Activated T-cell treated with anti-CD3 and anti-CD28 coated beads, Interleukin-2, amount 50 U/mL, for 4 hours (primary cell): Measurements from ENCODE around the gene NHS. TPM values are rescaled to one million over a fixed set of nuclear protein-coding genes. Genes with fewer than 3 reads are reported as not detected.
A peak's percentile ranks its signal among the peaks of the same experiment; 100 is the strongest.

Source experiments
- ATAC-seq, 2 donors: fragments of 200-7000 bp; cut with Tn5 transposase; one replicate each; pipeline ENCODE4 v1.10.0; 2021
- DNase-seq: peaks from one replicate; pipeline ENCODE4 v3.0.0-alpha.2; 2020
- H3K27me3 Mint-ChIP-seq: one replicate; pipeline ENCODE4 v1.8.0; 2021; ENCODE audit warnings: low read depth, mixed read lengths
- H3K36me3 Mint-ChIP-seq: one replicate; pipeline ENCODE4 v1.8.0; 2022; ENCODE audit warnings: mixed read lengths; ENCODE audit not compliant: insufficient read depth
- H3K4me1 Mint-ChIP-seq: one replicate; pipeline ENCODE4 v1.8.0; 2021; ENCODE audit warnings: low read depth, mixed read lengths
- H3K4me3 Mint-ChIP-seq: one replicate; pipeline ENCODE4 v1.8.0; 2021; ENCODE audit warnings: mild to moderate bottlenecking, moderate library complexity, mixed read lengths
- H3K9me3 Mint-ChIP-seq: one replicate; pipeline ENCODE4 v1.8.0; 2021; ENCODE audit warnings: mixed read lengths
- total RNA-seq, 3 donors: library from RNA; stranded (reverse); gene quantifications; one replicate each; pipeline ENCODE4 v1.2.1, GENCODE V29; 2021

NHS gene
- total RNA-seq, 3 donors from 2014 or later, result 2.3 to 7.7 (median 7.5) TPM

GRCh38 chrX:17748684-17749083 lies 373.7 kb downstream of the NHS start:
- Mint-ChIP-seq H3K9me3 (no peaks in the 10 kb centered on the region), H3K27me3 (no peaks in the 10 kb centered on the region)

GRCh38 chrX:17750436-17750835 lies 375.4 kb downstream of the NHS start:
- Mint-ChIP-seq H3K4me1 (no peaks in the 10 kb centered on the region), H3K4me3 (no peak overlapping the region), H3K9me3 (no peaks in the 10 kb centered on the region), H3K27me3 (no peaks in the 10 kb centered on the region), H3K36me3 (no peaks in the 10 kb centered on the region)
- no peak for ATAC-seq
- no peak for DNase-seq

More at GRCh38 chrX:17748684-17749083, 373.7 kb downstream of the NHS start:
- H3K4me3 Mint-ChIP-seq, result no peak overlapping the region
- H3K36me3 Mint-ChIP-seq, result no peaks in the 10 kb centered on the region
- ATAC-seq (no peak), DNase-seq (no peak)
- peaks cover 2% of the 10 kb centered on the region for H3K4me1 Mint-ChIP-seq

- H3K4me3 Mint-ChIP-seq, result no peak overlapping the region
Measured at GRCh38 chrX:17758382-17758781, 383.4 kb downstream of the NHS start.

GRCh38 chrX:17759990-17760389 lies 385.0 kb downstream of the NHS start:
- no peak for ATAC-seq
- no peak overlapping the region for H3K4me3 Mint-ChIP-seq

More at GRCh38 chrX:17758382-17758781, 383.4 kb downstream of the NHS start:
- H3K9me3 Mint-ChIP-seq, result no peaks in the 10 kb centered on the region
- ATAC-seq, result no peak
- no peaks in the 10 kb centered on the region for H3K36me3 Mint-ChIP-seq
- peaks cover 8% of the 10 kb centered on the region for H3K4me1 Mint-ChIP-seq
- no peaks in the 10 kb centered on the region for H3K27me3 Mint-ChIP-seq
- DNase-seq, result no peak

GRCh38 chrX:17767734-17768133 lies 392.7 kb downstream of the NHS start:
- Mint-ChIP-seq H3K27me3 (no peaks in the 10 kb centered on the region), H3K4me1 (no peaks in the 10 kb centered on the region), H3K9me3 (no peaks in the 10 kb centered on the region), H3K4me3 (no peak overlapping the region), H3K36me3 (no peaks in the 10 kb centered on the region)
- DNase-seq (no peak), ATAC-seq (no peak)

More at GRCh38 chrX:17759990-17760389, 385.0 kb downstream of the NHS start:
- Mint-ChIP-seq H3K4me1 (peaks cover 8% of the 10 kb centered on the region), H3K9me3 (no peaks in the 10 kb centered on the region), H3K27me3 (no peaks in the 10 kb centered on the region), H3K36me3 (no peaks in the 10 kb centered on the region)
- no peak for DNase-seq

GRCh38 chrX:17768997-17769396 lies 394.0 kb downstream of the NHS start:
- no peaks in the 10 kb centered on the region for H3K4me1 Mint-ChIP-seq
- H3K9me3 Mint-ChIP-seq, result no peaks in the 10 kb centered on the region
- no peaks in the 10 kb centered on the region for H3K27me3 Mint-ChIP-seq
- H3K36me3 Mint-ChIP-seq, result no peaks in the 10 kb centered on the region
- DNase-seq (no peak), ATAC-seq (no peak)
- no peak overlapping the region for H3K4me3 Mint-ChIP-seq

GRCh38 chrX:17769701-17770269 lies 394.8 kb downstream of the NHS start:
- no peaks in the 10 kb centered on the region for H3K4me1 Mint-ChIP-seq

GRCh38 chrX:17773221-17773876 lies 398.3 kb downstream of the NHS start:
- DNase-seq (no peak), ATAC-seq (peak; percentile 20 to 46)
- Mint-ChIP-seq H3K4me1 (peaks cover 10% of the 10 kb centered on the region), H3K9me3 (no peaks in the 10 kb centered on the region), H3K4me3 (no peak overlapping the region), H3K36me3 (no peaks in the 10 kb centered on the region), H3K27me3 (no peaks in the 10 kb centered on the region)

More at GRCh38 chrX:17769701-17770269, 394.8 kb downstream of the NHS start:
- H3K27me3 Mint-ChIP-seq, result no peaks in the 10 kb centered on the region
- H3K4me3 Mint-ChIP-seq, result no peak overlapping the region
- no peaks in the 10 kb centered on the region for H3K36me3 Mint-ChIP-seq
- ATAC-seq (peak; percentile 29 to 32), DNase-seq (no peak)
- H3K9me3 Mint-ChIP-seq, result no peaks in the 10 kb centered on the region

GRCh38 chrX:17774053-17774452 lies 399.1 kb downstream of the NHS start:
- DNase-seq, result no peak
- H3K36me3 Mint-ChIP-seq, result no peaks in the 10 kb centered on the region
- no peak overlapping the region for H3K4me3 Mint-ChIP-seq
- peaks cover 17% of the 10 kb centered on the region for H3K4me1 Mint-ChIP-seq
- ATAC-seq, result no peak
- H3K27me3 Mint-ChIP-seq, result no peaks in the 10 kb centered on the region
- H3K9me3 Mint-ChIP-seq, result no peaks in the 10 kb centered on the region

GRCh38 chrX:17778997-17779396 lies 404.0 kb downstream of the NHS start:
- H3K27me3 Mint-ChIP-seq, result no peaks in the 10 kb centered on the region
- ATAC-seq (no peak), DNase-seq (no peak)
- peaks cover 24% of the 10 kb centered on the region for H3K4me1 Mint-ChIP-seq
- H3K4me3 Mint-ChIP-seq, result no peak overlapping the region
- H3K36me3 Mint-ChIP-seq, result no peaks in the 10 kb centered on the region
- peaks cover 4% of the 10 kb centered on the region for H3K9me3 Mint-ChIP-seq

- no peaks in the 10 kb centered on the region for H3K36me3 Mint-ChIP-seq
- H3K4me1 Mint-ChIP-seq, result peaks cover 24% of the 10 kb centered on the region
- DNase-seq (no peak), ATAC-seq (no peak)
- peaks cover 4% of the 10 kb centered on the region for H3K9me3 Mint-ChIP-seq
- no peak overlapping the region for H3K4me3 Mint-ChIP-seq
- H3K27me3 Mint-ChIP-seq, result no peaks in the 10 kb centered on the region
Measured at GRCh38 chrX:17779434-17779833, 404.4 kb downstream of the NHS start.
